Transverse colon (tissue), 4 donors: ENCODE data around the gene EDAR.

Experiments used
- POLR2A ChIP-seq: fragments of 450-650 bp; IDR thresholded peaks from one replicate; pipeline ENCODE4 v1.6.1; 2016; ENCODE audit warnings: antibody characterized with exemption, mild to moderate bottlenecking, moderate library complexity
- POLR2AphosphoS5 ChIP-seq, 3 donors: sonication (generic); formaldehyde crosslinking; IDR thresholded peaks; one replicate each; pipeline ENCODE4 v1.6.1; 2016; ENCODE audit warnings: antibody characterized with exemption in 3 of 3
- TF ChIP-seq, protein P1 (sequence below), 5 experiments: fragments of 200-600 bp in 3 of 5; fragments of 450-650 bp in 2 of 5; sonication (generic) in 3 of 5; IDR thresholded peaks; 1 replicate in 2 of 5; 2 replicates in 3 of 5; pipeline ENCODE4 v1.5.1; 2016 to 2017; ENCODE audit warnings: antibody characterized with exemption in 5 of 5, inconsistent platforms in 3 of 5, mild to moderate bottlenecking in 2 of 5, moderate library complexity in 1 of 5

DNA sequence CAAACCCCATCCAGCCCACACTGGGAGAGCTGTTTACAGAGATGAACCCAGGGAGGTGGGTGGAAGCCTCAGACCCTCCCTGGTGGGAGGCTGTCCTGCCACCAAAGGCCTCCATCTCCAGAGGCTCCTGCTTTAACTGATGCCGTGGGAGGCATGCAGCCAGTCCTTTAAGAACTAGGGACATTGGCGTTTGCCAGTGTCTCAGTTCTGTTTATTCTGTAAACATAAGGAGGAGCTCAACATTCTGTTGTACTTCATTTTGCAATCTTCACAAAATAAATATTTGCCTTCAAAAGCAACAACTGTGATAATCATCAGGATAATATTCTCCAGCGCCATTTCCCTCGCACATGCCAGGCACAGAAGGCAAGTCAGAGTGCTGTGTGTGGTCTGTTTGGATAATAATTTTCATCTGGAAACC lies 6.8 kb downstream of the EDAR start:
- TF ChIP-seq POLR2A (no peak), POLR2AphosphoS5 (IDR thresholded peaks at IDR 0.05) (no peak)
- TF ChIP-seq, protein P1, sequence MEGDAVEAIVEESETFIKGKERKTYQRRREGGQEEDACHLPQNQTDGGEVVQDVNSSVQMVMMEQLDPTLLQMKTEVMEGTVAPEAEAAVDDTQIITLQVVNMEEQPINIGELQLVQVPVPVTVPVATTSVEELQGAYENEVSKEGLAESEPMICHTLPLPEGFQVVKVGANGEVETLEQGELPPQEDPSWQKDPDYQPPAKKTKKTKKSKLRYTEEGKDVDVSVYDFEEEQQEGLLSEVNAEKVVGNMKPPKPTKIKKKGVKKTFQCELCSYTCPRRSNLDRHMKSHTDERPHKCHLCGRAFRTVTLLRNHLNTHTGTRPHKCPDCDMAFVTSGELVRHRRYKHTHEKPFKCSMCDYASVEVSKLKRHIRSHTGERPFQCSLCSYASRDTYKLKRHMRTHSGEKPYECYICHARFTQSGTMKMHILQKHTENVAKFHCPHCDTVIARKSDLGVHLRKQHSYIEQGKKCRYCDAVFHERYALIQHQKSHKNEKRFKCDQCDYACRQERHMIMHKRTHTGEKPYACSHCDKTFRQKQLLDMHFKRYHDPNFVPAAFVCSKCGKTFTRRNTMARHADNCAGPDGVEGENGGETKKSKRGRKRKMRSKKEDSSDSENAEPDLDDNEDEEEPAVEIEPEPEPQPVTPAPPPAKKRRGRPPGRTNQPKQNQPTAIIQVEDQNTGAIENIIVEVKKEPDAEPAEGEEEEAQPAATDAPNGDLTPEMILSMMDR (IDR thresholded peaks at IDR 0.05), result no peak
